Left colon (tissue), 2 donors: Measurements from ENCODE around the gene POLR2E. TPM values are rescaled to one million over a fixed set of nuclear protein-coding genes. Genes with fewer than 3 reads are reported as not detected.

Experiments
- ATAC-seq: fragments of 200-7000 bp; cut with Tn5 transposase; one replicate; pipeline ENCODE4 v1.9.1; 2020; ENCODE audit warnings: mild to moderate bottlenecking, moderate library complexity
- DNase-seq, 2 donors: peaks; one replicate each; pipeline ENCODE4 v3.0.0-alpha.2; 2020
- intact Hi-C, 2 donors: fragments of 100-400 bp; cut with DNase I in 1 of 2; cut with micrococcal nuclease in 1 of 2; formaldehyde crosslinking; loops; one replicate each; pipeline versions ENCODE4 v1.11.2 to v1.14.0; 2022; cut with DNase I, micrococcal nuclease
- long read RNA-seq: library from polyadenylated mRNA; unstranded; transcript quantifications from one replicate; pipeline ENCODE4 v2.0.0, GENCODE V29; 2021
- total RNA-seq, 2 donors: library from RNA; stranded (reverse); fragmentation: NEBNext Ultra II Directional; extraction: Animal tissue kit (Norgen Biotek cat#: 25700); gene quantifications; one replicate each; pipeline ENCODE4 v1.2.1, GENCODE V29; 2021
- donor health status: DM: no; HTN: no; CAD: no.
- donor health status: DM: yes; HTN: yes; CAD: no.

POLR2E gene
- total RNA-seq = 100 to 1,000 TPM; 116 to 141 TPM
- long read RNA-seq, transcript POLR2E-213 (8 exons, 2,831 nt) = major isoform, 166 of 220 reads
- long read RNA-seq, partial matches to known transcripts = 33 of 220 reads
- long read RNA-seq, other reads (novel, unspliced or antisense) = 12 of 220 reads

GRCh38 chr19:1094978-1095701 lies at the start of gene POLR2E:
POLR2E (minus strand) TSS chr19:1095375; CDS start chr19:1095315, 60 bp downstream.
- ATAC-seq (peak; percentile 91), DNase-seq (peak; percentile 98 to 99)
- intact Hi-C loops = no loop called here

- ATAC-seq = no peak
- no peak for DNase-seq
- intact Hi-C loops = no loop called here
Measured at GRCh38 chr19:1144741-1145140, 49.6 kb upstream of the POLR2E start.

- DNase-seq (no peak), ATAC-seq (no peak)
- intact Hi-C loops = no loop called here
Measured at GRCh38 chr19:1143828-1144399, 48.7 kb upstream of the POLR2E start.

- DNase-seq (no peak), ATAC-seq (peak; percentile 27)
Measured at GRCh38 chr19:1141944-1142343, 46.8 kb upstream of the POLR2E start.

GRCh38 chr19:1140272-1141027 lies 45.3 kb upstream of the POLR2E start:
- DNase-seq (no peak), ATAC-seq (no peak)
- intact Hi-C loops = no loop called here

More at GRCh38 chr19:1141944-1142343, 46.8 kb upstream of the POLR2E start:
- intact Hi-C loops = no loop called here

DNA sequence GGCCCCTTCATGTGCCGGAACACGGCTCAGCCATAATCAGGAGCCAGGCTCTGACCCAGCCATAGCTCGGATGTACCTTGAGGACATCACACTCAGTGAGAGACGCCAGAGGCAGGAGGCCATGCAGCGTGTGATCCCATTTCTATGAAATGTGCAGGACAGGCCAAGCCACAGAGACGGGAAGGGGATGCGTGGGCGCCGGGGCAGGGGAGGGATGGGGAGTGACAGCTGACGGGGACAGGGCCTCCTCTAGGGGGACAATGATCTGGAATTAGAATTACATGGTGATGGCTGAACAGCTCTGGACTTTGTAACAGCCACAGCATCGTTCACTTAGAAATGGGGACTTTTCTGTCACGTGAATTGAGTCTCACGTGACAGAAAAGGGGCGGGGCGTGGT lies 44.0 kb upstream of the POLR2E start:
- DNase-seq (no peak), ATAC-seq (no peak)
- intact Hi-C loops = no loop called here

GRCh38 chr19:1138121-1138520 lies 42.9 kb upstream of the POLR2E start:
- DNase-seq = no peak
- intact Hi-C loops = no loop called here
- ATAC-seq = no peak

GRCh38 chr19:1136621-1137317 lies 41.6 kb upstream of the POLR2E start:
- no peak for ATAC-seq
- DNase-seq = no peak
- intact Hi-C loops = no loop called here

DNA sequence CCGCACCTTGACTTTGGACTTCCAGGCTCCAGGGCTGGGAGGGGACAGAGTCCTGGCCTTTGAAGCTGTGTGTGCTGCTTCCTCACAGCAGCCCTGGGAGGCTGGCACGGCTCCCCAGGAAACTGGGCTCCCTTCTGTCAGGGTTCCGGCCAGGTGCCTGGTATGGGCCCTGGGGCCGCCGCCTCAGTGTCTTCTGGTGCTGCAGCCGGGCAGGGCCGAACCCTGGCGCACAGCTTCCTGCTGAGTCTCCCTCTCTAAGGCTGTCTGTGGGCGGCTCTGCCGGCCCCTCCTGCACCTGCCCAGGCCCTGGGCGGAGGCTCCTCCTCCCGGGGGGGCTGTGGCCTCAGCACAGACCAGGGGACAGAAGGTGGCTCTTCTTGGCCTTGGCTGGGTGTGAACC lies 41.0 kb upstream of the POLR2E start:
- intact Hi-C loops = no loop called here
- ATAC-seq (peak; percentile 70), DNase-seq (peak; percentile 75 to 77)

DNA sequence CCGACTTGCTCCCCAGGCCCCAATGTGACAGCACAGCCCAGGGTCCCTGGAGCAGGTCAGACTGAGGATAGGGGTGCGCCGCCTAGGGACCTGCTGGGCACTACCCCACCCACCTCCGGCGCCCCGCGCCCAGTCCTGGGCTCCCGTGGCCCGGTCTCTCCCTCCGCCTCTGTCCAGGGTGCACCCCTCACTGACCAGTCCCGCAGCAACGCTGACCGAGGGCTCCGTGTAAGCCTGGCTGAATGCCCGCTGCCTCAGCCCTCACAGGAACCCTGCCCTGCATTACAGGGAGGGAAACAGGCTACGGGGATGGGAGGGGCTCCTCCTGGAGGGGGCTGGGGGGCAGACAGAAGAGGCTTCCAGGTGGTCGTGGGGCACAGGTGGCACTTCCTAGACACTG lies 40.3 kb upstream of the POLR2E start:
- ATAC-seq = no peak
- intact Hi-C loops = no loop called here
- DNase-seq = peak in 1 of 2 donors; percentile 38

DNA sequence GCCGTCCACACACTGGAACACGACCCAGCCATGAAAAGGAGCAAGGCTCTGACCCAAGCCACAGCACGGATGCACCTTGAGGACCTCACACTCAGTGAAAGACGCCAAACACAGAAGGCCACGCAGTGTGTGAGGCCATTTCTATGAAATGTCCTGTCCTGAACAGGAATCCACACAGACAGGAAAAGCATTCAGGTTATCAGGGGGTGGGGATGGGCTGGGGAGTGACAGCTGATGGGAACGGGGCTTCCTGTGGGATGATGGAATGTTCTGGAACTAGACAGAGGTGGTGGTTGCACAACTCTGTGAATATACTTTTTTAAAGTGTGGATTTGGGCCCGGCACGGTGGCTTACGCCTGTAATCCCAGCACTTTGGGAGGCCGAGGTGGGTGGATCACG lies 39.3 kb upstream of the POLR2E start:
- intact Hi-C loops = no loop called here
- no peak for ATAC-seq
- DNase-seq = no peak

DNA sequence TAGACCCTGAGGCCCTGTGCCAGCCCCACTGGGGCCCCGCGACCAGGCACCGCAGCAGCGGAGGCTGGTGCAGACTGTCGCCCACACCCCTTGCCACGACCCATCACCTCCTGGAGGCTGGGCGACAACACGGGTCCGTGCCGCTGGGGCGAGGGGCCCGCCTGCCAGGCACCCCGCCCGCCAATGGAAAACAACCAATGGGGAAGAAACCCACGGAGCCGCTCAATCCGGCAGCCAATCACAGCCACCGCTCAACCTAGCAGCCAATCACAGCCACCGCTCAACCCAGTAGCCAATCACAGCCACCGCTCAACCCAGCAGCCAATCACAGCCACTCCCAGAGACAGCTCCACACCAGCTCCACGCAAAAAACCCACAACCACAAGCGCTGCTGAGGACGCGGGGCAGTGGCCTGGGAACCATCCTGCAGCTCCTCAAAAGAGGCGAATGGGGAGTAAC lies 38.3 kb upstream of the POLR2E start:
- DNase-seq = peak; percentile 60 to 68
- intact Hi-C loops = no loop called here
- ATAC-seq = no peak

- DNase-seq = peak in 1 of 2 donors; percentile 50
- no peak for ATAC-seq
- intact Hi-C loops = no loop called here
Measured at GRCh38 chr19:1132552-1133383, 37.6 kb upstream of the POLR2E start.

DNA sequence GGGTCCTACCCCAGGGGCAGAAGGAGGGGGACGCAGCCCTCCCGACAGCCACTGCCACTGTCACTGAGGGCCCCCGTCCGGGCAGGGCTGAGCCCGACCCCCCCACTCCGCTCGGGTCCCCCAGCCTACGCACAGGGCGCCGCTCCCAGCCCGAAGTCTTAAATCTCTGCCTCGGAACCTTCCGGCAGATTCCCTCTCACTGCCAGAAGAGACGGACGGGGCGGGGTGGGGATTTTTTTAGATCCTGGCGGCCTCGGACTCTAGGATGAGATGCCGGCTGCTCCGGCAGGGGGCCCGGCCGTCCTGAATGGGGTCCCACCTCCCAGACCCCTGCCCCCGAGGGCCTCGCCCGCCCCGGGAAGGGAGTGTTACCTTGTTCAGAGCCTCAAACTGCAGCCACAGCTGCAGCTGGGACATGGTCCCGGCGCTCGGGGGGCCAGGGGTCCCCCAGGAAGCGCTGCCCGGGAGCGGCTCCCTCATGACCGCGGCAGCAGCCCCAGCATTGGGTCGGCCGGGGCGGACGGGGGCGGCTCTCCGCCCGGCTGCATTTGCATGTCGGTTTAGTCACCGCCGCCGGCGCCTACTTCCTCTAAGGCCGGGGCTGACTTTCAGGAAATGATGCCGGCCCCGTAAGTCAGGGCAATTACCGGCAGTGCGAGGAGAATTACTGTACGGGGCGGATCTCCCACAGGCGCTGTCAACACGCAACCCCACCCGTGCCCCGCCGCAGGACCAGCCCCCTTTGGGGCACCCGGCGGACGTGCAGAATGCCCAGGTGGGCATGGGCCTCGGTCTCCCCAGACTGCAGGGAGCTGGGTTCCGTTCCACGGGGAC lies 36.8 kb upstream of the POLR2E start:
- ATAC-seq (peak; percentile 77), DNase-seq (peak; percentile 92 to 93)
- intact Hi-C loops = no loop called here

DNA sequence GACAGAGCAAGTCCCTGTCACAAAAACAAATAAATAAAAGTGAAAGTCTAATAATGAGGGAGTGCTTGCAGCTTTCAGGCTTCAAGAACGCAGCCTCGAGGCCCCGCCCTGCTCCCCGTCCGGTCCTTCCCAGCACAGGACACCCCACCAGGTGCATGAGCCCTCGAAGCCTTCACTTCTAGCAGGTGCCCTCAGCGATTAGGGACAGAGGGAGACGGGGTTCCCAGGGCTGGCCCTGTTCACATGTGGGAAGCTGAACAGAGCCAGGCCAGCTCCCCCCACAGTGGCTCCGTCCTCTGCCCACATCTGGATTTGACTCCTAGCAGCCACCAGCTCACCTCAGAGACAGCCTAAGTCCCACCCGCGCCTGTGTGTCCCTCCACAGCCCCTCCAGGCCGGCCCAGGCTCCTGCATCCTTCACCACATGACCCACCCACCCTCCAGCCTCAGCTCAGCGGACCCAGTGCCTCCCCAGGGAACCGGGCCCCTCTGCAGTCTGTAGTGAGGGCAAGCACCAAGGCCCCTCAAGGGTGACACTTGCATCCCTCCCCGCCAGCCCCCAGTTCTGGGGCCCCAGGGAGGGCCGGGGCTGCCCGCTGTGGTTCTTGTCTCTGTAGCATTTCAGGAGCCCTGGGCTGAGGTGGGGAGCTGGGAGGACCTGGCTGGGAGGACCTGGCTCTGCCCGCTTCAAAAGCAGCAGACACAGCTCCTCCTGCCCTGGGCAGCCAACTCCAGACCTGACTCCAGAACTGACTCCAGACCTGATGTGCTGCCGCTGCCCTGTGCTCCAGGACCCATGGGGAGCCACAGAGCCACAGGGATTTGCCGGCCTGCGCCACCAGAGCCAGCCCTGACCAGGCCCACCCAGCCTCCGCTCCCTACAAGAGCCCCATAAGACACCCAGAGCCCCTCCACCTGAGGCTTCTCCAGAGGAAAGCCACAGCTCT lies 35.9 kb upstream of the POLR2E start:
- intact Hi-C loops = no loop called here
- peak; percentile 45 to 54 for DNase-seq

GRCh38 chr19:1129535-1129934 lies 34.4 kb upstream of the POLR2E start:
- intact Hi-C loops = no loop called here

More for the DNA sequence above, 35.9 kb upstream of the POLR2E start:
- peak; percentile 4 for ATAC-seq

More at GRCh38 chr19:1129535-1129934, 34.4 kb upstream of the POLR2E start:
- DNase-seq (no peak), ATAC-seq (no peak)
